ENCODE data around the gene STRA6. TPM values are rescaled to one million over a fixed set of nuclear protein-coding genes. Genes with fewer than 3 reads are reported as not detected.

STRA6 gene
- total RNA-seq, 6 experiments from 2014 or later, result 0.12 TPM; not detected in 5

DNA sequence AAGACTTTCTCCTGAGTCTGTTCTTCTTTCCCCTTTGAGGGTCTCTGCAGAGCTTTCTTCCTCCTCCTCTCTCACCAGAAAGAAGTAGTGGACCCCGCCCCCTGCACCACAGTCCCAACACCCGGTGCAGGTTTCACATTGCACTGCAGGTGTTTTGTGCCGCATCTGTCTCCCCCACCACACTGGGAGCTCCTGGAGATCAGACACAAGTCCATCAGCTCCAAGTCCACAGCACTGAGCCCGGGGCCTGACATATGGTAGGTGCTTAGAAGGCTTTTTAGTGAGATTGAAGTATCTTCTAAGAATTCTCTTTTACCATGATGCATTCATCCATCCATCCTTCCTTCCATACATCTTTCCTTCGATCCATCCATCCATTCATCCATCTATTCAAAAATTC is 9.8 kb downstream of the STRA6 start:
- no peaks in the 10 kb centered on the region for H3K4me1 ChIP-seq
- DNase-seq, result no peak
- no peak overlapping the region for H3K4me3 ChIP-seq
- no peak for ATAC-seq
- no peaks in the 10 kb centered on the region for H3K9me3 ChIP-seq
- no peak for TF ChIP-seq POLR2A (IDR thresholded peaks at IDR 0.05)
- TF ChIP-seq, protein P1, sequence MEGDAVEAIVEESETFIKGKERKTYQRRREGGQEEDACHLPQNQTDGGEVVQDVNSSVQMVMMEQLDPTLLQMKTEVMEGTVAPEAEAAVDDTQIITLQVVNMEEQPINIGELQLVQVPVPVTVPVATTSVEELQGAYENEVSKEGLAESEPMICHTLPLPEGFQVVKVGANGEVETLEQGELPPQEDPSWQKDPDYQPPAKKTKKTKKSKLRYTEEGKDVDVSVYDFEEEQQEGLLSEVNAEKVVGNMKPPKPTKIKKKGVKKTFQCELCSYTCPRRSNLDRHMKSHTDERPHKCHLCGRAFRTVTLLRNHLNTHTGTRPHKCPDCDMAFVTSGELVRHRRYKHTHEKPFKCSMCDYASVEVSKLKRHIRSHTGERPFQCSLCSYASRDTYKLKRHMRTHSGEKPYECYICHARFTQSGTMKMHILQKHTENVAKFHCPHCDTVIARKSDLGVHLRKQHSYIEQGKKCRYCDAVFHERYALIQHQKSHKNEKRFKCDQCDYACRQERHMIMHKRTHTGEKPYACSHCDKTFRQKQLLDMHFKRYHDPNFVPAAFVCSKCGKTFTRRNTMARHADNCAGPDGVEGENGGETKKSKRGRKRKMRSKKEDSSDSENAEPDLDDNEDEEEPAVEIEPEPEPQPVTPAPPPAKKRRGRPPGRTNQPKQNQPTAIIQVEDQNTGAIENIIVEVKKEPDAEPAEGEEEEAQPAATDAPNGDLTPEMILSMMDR (IDR thresholded peaks at IDR 0.05), result no peak
- intact Hi-C loops (cut with DNase I), result no loop called here
- H3K27ac ChIP-seq, result no peak overlapping the region
- 70% methylated on average over 2 of the region's 5 CpGs for WGBS (ENCODE audit: insufficient coverage, low coverage, low lambda C conversion rate, missing lambda C conversion rate)
- H3K36me3 ChIP-seq, result no peaks in the 10 kb centered on the region
- H3K27me3 ChIP-seq, result no peaks in the 10 kb centered on the region

DNA sequence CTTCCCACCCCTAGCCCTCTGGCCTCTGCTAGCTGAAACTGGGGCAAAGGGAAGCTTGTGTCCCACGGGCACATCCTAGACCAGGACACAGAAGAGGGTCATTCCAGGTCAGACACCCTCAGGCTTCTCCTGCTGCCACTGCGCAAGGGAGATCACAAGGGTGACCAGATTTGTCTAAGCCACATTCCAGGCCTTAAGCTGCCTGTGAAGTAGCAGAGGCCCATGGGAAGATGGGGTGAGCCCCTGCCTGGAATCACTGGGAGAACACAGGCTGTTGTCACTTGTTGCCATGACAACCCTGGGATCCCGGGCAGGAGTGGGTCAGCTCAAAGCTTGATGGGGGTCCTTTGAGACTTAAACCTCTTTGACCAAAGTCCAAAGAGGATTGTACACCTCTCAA is 10.8 kb downstream of the STRA6 start:
- no peak for ATAC-seq
- no peaks in the 10 kb centered on the region for H3K27me3 ChIP-seq
- no peak overlapping the region for H3K27ac ChIP-seq
- H3K9me3 ChIP-seq, result no peaks in the 10 kb centered on the region
- TF ChIP-seq, protein P1 (IDR thresholded peaks at IDR 0.05), result no peak
- no peak for TF ChIP-seq POLR2A (IDR thresholded peaks at IDR 0.05)
- no peaks in the 10 kb centered on the region for H3K36me3 ChIP-seq
- DNase-seq, result no peak
- no peaks in the 10 kb centered on the region for H3K4me1 ChIP-seq
- no peak overlapping the region for H3K4me3 ChIP-seq
- 8% methylated on average over 2 of the region's 3 CpGs for WGBS (ENCODE audit: insufficient coverage, low coverage, low lambda C conversion rate, missing lambda C conversion rate)
- intact Hi-C loops (cut with DNase I), result no loop called here

DNA sequence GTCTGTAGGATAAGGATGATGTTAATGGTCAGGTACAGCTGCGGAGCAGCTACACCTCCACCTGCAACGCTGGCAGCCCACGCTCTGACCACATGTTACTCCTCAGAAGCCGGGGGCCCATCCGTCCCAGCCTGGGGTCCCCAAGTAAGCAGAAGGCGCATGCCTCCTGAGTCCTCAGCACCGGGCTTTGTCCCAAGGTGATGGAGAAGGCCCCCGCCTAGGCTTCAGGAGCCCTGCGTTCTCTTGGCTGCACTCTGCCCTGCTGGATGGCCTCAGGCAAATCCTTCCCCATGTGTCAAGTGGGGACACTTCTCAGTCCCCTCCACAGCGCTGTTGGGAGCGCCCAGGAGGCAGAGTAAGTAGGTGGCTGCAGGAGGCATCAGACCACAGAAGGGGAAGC is 14.4 kb downstream of the STRA6 start:
- intact Hi-C loops (cut with DNase I), result no loop called here

DNA sequence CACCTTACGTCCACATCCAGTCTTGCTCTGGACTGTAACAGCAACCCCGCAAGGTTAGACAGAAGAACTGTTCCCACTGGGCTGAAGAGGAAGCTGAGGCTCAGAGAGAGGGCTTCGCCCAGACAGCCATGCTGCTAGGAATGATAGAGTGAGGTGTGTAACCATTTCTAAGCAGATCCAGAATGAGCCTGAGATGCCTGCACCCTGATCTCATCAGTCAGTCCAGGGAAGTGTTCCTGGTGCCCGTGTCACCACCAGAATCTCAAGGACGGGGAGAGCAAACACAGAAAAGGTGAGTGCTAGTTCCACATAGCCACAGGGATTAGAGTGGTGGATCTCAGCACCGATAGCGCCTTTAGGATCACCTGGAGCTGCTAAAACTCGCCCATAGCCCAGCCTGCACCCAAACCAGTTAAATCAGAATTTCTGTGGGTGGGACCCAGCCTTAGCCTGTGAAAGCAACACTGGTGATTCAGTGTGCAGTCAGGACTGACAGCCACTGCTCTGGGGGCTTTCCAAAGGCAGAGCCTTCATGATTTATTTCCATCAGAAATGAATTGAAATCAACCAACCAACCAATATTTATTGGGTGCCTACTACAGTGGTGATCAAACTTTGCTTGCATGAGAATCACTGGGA is 16.8 kb downstream of the STRA6 start:
- Histone ChIP-seq H3K27me3 (no peaks in the 10 kb centered on the region), H3K36me3 (no peaks in the 10 kb centered on the region), H3K27ac (no peak overlapping the region), H3K9me3 (no peaks in the 10 kb centered on the region), H3K4me3 (no peak overlapping the region), H3K4me1 (no peaks in the 10 kb centered on the region)
- WGBS (ENCODE audit: insufficient coverage, low coverage, low lambda C conversion rate, missing lambda C conversion rate), result 0% methylated on average over 2 of the region's 8 CpGs
- DNase-seq (no peak), ATAC-seq (no peak)
- TF ChIP-seq, protein P1 (IDR thresholded peaks at IDR 0.05), result no peak
- TF ChIP-seq POLR2A (IDR thresholded peaks at IDR 0.05), result no peak
- intact Hi-C loops (cut with DNase I), result no loop called here

More for the DNA sequence above, 14.4 kb downstream of the STRA6 start:
- Histone ChIP-seq H3K9me3 (no peaks in the 10 kb centered on the region), H3K27ac (no peak overlapping the region), H3K4me3 (no peak overlapping the region), H3K36me3 (no peaks in the 10 kb centered on the region), H3K4me1 (no peaks in the 10 kb centered on the region), H3K27me3 (no peaks in the 10 kb centered on the region)
- no peak for DNase-seq
- 54% methylated on average over 3 of the region's 11 CpGs for WGBS (ENCODE audit: insufficient coverage, low coverage, low lambda C conversion rate, missing lambda C conversion rate)
- TF ChIP-seq, protein P1 (IDR thresholded peaks at IDR 0.05), result no peak
- no peak for TF ChIP-seq POLR2A (IDR thresholded peaks at IDR 0.05)
- ATAC-seq, result no peak
